ENCODE measurements around the gene AFAP1L1.

The AFAP1L1 gene

GRCh38 chr5:149288436-149288835, 16.8 kb downstream of the AFAP1L1 start:
- peak; percentile 31 for DNase-seq

GRCh38 chr5:149289301-149289700, 17.6 kb downstream of the AFAP1L1 start:
- DNase-seq, result no peak

- DNase-seq, result no peak
Observed at GRCh38 chr5:149294872-149295829, 23.5 kb downstream of the AFAP1L1 start.

GRCh38 chr5:149297340-149298025, 25.8 kb downstream of the AFAP1L1 start:
- DNase-seq, result no peak

GRCh38 chr5:149298163-149298562, 26.5 kb downstream of the AFAP1L1 start:
- DNase-seq, result no peak

- no peak for DNase-seq
Observed at GRCh38 chr5:149298842-149299404, 27.3 kb downstream of the AFAP1L1 start.

GRCh38 chr5:149299451-149300054, 27.9 kb downstream of the AFAP1L1 start:
- DNase-seq, result no peak

GRCh38 chr5:149300441-149300840, 28.8 kb downstream of the AFAP1L1 start:
- no peak for DNase-seq

GRCh38 chr5:149301049-149301743, 29.5 kb downstream of the AFAP1L1 start:
- no peak for DNase-seq

- no peak for DNase-seq
Observed at GRCh38 chr5:149301744-149302380, 30.2 kb downstream of the AFAP1L1 start.

- DNase-seq, result peak; percentile 36
Observed at GRCh38 chr5:149302641-149303040, 31.0 kb downstream of the AFAP1L1 start.

GRCh38 chr5:149303210-149303609, 31.6 kb downstream of the AFAP1L1 start:
- DNase-seq, result no peak

GRCh38 chr5:149304195-149305078, 32.8 kb downstream of the AFAP1L1 start:
- no peak for DNase-seq

- DNase-seq, result no peak
Observed at GRCh38 chr5:149309354-149309753, 37.7 kb downstream of the AFAP1L1 start.

- no peak for DNase-seq
Observed at GRCh38 chr5:149310488-149310887, 38.8 kb downstream of the AFAP1L1 start.

- DNase-seq, result no peak
Observed at GRCh38 chr5:149310947-149311658, 39.4 kb downstream of the AFAP1L1 start.

- no peak for DNase-seq
Observed at GRCh38 chr5:149313151-149313841, 41.6 kb downstream of the AFAP1L1 start.

- no peak for DNase-seq
Observed at GRCh38 chr5:149314571-149315111, 43.0 kb downstream of the AFAP1L1 start.

- no peak for DNase-seq
Observed at GRCh38 chr5:149315753-149316152, 44.1 kb downstream of the AFAP1L1 start.

All from suppressor macrophage treated with lipopolysaccharide for 4 hours (primary cell).